Hepatocyte (in vitro differentiated cells): ENCODE measurements around the gene NAV2.

ENCODE experiments used
- EZH2 ChIP-seq: fragments of 200-600 bp; sonication (generic); IDR thresholded peaks from 2 replicates; pipeline ENCODE4 v1.6.1; 2016; ENCODE audit warnings: antibody characterized with exemption, mild to moderate bottlenecking, borderline replicate concordance
- EZH2phosphoT487 ChIP-seq: fragments of 200-600 bp; sonication (generic); IDR thresholded peaks from one replicate; pipeline ENCODE4 v1.6.1; 2018; ENCODE audit warnings: antibody characterized with exemption, mild to moderate bottlenecking, low read depth, moderate library complexity; ENCODE audit not compliant: unreplicated experiment, severe bottlenecking
- TF ChIP-seq, protein P1 (sequence below): fragments of 200-600 bp; sonication (generic); IDR thresholded peaks from 2 replicates; pipeline ENCODE4 v1.5.1; 2016; ENCODE audit warnings: antibody characterized with exemption, mild to moderate bottlenecking; ENCODE audit not compliant: poor library complexity

DNA sequence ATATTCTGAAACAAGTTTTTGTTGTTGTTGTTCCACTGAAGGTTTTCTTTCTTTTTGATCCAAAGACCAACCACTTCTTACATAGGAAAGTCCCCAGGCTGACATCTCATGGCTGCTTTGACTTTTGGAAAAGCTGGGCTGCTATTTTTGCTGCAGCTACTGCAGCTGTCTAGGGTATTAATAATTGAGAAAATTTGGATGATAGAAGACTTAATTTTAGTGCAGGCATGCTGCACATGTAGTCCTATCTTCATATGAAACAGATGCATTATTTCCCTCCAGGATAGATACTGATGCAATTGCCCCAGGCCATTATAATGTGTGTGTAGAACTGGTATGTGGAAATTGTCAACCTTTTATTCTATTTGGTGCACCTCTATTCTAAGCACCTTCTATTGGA is 131.4 kb downstream of the NAV2 start:
- TF ChIP-seq EZH2 (no peak), EZH2phosphoT487 (no peak)
- TF ChIP-seq, protein P1, sequence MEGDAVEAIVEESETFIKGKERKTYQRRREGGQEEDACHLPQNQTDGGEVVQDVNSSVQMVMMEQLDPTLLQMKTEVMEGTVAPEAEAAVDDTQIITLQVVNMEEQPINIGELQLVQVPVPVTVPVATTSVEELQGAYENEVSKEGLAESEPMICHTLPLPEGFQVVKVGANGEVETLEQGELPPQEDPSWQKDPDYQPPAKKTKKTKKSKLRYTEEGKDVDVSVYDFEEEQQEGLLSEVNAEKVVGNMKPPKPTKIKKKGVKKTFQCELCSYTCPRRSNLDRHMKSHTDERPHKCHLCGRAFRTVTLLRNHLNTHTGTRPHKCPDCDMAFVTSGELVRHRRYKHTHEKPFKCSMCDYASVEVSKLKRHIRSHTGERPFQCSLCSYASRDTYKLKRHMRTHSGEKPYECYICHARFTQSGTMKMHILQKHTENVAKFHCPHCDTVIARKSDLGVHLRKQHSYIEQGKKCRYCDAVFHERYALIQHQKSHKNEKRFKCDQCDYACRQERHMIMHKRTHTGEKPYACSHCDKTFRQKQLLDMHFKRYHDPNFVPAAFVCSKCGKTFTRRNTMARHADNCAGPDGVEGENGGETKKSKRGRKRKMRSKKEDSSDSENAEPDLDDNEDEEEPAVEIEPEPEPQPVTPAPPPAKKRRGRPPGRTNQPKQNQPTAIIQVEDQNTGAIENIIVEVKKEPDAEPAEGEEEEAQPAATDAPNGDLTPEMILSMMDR, result no peak
